ENCODE results near the gene UBE2R2.
"Not testable (repeated sequence)": the region's sequence is repeated elsewhere in the genome, so short reads cannot be mapped to it uniquely, and the experiment has no call there.

The UBE2R2 gene

DNA sequence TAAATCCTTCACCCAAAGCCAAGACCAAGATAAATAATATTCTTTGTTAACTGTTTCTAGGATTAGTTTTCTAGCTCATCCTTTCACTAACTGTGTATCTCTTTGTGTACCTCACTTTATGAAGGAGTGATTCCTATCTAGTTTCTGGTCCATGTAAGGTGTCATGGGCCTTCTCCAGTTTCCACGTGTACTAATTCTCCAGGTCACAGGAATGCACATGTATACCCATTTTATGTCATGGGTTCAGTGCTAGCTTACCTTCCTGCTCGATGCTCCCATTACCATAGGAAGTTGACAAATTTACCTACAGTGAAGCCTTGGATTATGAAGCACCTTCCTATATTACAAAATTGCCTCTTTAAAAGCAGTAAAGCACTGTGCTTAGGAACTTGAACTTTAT lies 27.5 kb upstream of the UBE2R2 start:
- not testable (repeated sequence) for H3K4me1 Mint-ChIP-seq (ENCODE audit: low read depth in 2 of 2); H3K36me3 Mint-ChIP-seq (ENCODE audit: insufficient read depth); DNase-seq; H3K27ac Mint-ChIP-seq; H3K4me3 Mint-ChIP-seq; ATAC-seq (replicated peaks); H3K9me3 Mint-ChIP-seq
- H3K27me3 Mint-ChIP-seq, result peaks cover 27 to 42% of the 10 kb centered on the region in 2 donors

DNA sequence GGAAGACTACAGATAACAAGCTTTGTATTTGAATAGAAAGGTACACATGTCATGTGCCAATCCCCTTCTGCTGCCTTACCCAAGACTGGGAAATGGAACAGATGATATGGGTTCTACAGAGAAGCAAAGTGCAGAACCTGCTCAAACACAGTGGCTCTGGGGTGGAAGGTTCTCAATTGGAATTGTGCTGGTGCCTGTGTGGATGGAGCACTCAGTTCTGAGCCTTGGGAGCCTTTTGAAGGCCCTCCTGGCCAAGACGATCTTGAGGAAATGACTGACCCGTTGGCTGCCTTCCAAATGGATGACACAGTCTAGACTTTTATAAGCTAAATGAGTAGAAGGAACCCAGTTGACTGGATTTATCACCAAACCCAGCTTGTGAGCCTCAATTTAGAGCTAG lies 25.8 kb upstream of the UBE2R2 start:
- Mint-ChIP-seq H3K27ac (no peak overlapping the region), H3K36me3 (ENCODE audit: insufficient read depth) (no peaks in the 10 kb centered on the region), H3K9me3 (no peaks in the 10 kb centered on the region), H3K27me3 (peaks cover 32 to 45% of the 10 kb centered on the region in 2 donors), H3K4me3 (no peak overlapping the region), H3K4me1 (ENCODE audit: low read depth in 2 of 2) (no peaks in the 10 kb centered on the region)
- no peak for ATAC-seq (replicated peaks)
- DNase-seq, result no peak

DNA sequence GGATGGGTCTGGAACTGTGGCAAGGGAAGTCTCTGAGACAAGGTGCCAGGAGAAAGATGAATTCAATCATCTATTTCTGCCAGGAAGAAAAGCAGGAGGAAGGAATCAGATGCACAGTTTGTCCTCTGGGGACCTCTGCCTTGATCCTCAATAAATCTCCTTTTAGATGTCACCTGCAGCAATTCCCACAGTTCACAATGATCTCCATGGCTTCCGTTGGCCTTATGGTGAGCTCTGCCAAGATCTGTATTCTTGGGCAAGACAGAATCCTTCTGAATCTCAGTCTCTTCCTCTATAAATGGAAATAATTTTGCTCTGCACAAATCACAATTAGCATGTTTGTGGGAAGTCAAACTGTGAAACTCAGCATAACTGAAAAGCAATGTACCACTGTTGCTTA lies 23.5 kb upstream of the UBE2R2 start:
- not testable (repeated sequence) for DNase-seq; H3K36me3 Mint-ChIP-seq (ENCODE audit: insufficient read depth); ATAC-seq (replicated peaks); H3K4me1 Mint-ChIP-seq (ENCODE audit: low read depth in 2 of 2); H3K4me3 Mint-ChIP-seq; H3K27ac Mint-ChIP-seq; H3K9me3 Mint-ChIP-seq
- peaks cover 48 to 56% of the 10 kb centered on the region in 2 donors for H3K27me3 Mint-ChIP-seq

DNA sequence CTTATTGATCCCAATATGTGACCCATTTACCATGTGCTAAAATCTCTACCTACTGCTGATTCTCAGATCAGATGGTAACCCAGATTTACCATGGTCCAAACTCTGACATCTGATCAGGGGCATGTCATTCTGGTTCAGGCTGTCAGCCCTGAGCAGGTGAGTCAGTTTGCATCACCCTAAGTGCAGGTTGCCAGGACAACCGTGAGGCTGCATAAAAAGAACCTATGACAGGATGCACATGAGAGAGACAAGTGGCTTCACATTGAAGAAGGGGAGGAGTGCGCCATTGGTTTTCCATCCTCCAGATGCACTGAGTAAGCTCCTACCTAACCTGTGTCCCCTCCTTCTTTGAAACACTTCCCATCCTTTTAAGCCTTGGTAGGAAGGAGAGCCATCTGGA lies 22.4 kb upstream of the UBE2R2 start:
- Mint-ChIP-seq H3K4me3 (no peak overlapping the region), H3K9me3 (no peaks in the 10 kb centered on the region), H3K27ac (peak overlapping the region; percentile 5 to 37), H3K27me3 (peaks cover 58 to 60% of the 10 kb centered on the region in 2 donors), H3K36me3 (ENCODE audit: insufficient read depth) (no peaks in the 10 kb centered on the region), H3K4me1 (ENCODE audit: low read depth in 2 of 2) (no peaks in the 10 kb centered on the region)
- ATAC-seq (replicated peaks) (no peak), DNase-seq (no peak)

DNA sequence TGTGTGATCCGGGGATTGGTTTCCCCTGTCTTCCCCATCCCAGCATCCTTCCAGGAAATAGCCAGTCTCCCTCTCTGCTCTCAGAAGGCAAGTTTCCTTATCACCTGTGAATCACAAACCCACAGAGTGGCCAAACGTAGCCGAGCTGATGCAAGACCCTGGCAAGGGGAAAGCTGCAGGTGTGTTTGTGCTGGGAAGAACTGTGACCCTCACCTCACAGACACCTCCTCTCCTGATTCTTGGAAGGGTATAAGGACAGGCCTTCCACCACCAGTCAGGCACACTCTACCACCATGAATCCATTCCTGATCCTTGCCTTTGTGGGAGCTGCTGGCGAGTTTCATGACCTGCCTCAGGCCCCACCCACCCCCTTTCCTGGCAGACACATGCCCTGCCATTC lies 21.7 kb upstream of the UBE2R2 start, which contains the start of gene PRSS3:
Gene PRSS3, plus strand, starts transcription at position 281 of the 400 bp plus-strand sequence. Its CDS starts 13 bp downstream, at position 294.
- Mint-ChIP-seq H3K4me1 (ENCODE audit: low read depth in 2 of 2) (no peaks in the 10 kb centered on the region), H3K4me3 (no peak within 1 kb of the TSS), H3K9me3 (no peaks in the 10 kb centered on the region), H3K27ac (peak within 1 kb of the TSS; percentile 5 to 37), H3K36me3 (ENCODE audit: insufficient read depth) (no peaks in the 10 kb centered on the region), H3K27me3 (peaks cover 62 to 66% of the 10 kb centered on the region in 2 donors)
- DNase-seq, result no peak
- ATAC-seq (replicated peaks), result no peak

DNA sequence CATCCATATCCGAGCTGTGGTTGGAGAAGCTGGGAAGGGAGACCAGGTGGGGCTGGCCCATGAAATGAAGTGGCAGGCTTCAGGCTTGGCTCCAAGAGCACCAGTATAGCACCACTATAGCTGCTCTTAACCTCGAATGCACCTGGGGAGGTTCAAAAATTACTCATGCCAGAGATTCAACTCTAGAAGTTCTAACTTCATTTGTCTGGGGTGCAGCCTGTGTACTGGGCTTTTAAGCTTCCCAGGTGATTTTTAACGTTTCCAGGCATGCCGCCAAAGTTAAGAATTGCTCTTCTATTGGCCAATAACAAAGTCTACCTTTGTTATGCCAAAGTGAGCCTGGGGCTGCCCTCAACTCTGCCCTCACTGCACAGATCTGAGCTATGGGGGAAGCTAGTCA lies 21.1 kb upstream of the UBE2R2 start:
- Mint-ChIP-seq H3K9me3 (no peaks in the 10 kb centered on the region), H3K36me3 (ENCODE audit: insufficient read depth) (no peaks in the 10 kb centered on the region), H3K4me3 (no peak overlapping the region), H3K27me3 (peaks cover 59 to 71% of the 10 kb centered on the region in 2 donors), H3K27ac (no peak overlapping the region), H3K4me1 (ENCODE audit: low read depth in 2 of 2) (no peaks in the 10 kb centered on the region)
- DNase-seq (no peak), ATAC-seq (replicated peaks) (no peak)

DNA sequence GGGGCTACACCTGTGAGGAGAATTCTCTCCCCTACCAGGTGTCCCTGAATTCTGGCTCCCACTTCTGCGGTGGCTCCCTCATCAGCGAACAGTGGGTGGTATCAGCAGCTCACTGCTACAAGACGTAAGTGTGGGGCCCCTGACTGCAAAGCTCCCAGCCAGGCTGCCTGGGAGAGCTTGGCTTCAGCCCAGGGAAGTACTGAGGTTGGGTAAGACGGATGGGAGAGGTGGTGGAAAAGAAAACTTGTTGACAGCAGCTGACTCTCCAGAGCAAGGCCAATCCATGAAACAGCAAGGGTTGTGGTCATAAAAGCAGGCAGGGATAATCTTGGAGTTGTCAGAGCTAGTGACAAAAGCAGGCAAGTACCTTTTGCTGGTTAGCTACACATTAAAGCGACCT lies 20.3 kb upstream of the UBE2R2 start:
- H3K4me1 Mint-ChIP-seq (ENCODE audit: low read depth in 2 of 2); ATAC-seq (replicated peaks); H3K4me3 Mint-ChIP-seq; H3K9me3 Mint-ChIP-seq; H3K27ac Mint-ChIP-seq; DNase-seq; H3K36me3 Mint-ChIP-seq (ENCODE audit: insufficient read depth): not testable (repeated sequence)
- H3K27me3 Mint-ChIP-seq, result peaks cover 55 to 73% of the 10 kb centered on the region in 2 donors

DNA sequence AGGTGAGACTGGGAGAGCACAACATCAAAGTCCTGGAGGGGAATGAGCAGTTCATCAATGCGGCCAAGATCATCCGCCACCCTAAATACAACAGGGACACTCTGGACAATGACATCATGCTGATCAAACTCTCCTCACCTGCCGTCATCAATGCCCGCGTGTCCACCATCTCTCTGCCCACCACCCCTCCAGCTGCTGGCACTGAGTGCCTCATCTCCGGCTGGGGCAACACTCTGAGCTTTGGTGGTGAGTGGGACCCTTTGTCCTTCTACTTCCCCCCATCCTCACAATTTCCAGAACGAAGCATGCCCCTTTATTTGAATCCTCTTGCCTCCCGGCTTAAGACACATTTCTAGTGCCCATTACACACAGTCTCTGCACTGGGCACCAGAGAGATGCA lies 19.1 kb upstream of the UBE2R2 start:
- no peak overlapping the region for H3K27ac Mint-ChIP-seq
- H3K4me3 Mint-ChIP-seq, result no peak overlapping the region
- H3K9me3 Mint-ChIP-seq, result no peaks in the 10 kb centered on the region
- no peaks in the 10 kb centered on the region for H3K4me1 Mint-ChIP-seq (ENCODE audit: low read depth in 2 of 2)
- DNase-seq (no peak), ATAC-seq (replicated peaks) (no peak)
- peaks cover 52 to 76% of the 10 kb centered on the region in 2 donors for H3K27me3 Mint-ChIP-seq
- no peaks in the 10 kb centered on the region for H3K36me3 Mint-ChIP-seq (ENCODE audit: insufficient read depth)

DNA sequence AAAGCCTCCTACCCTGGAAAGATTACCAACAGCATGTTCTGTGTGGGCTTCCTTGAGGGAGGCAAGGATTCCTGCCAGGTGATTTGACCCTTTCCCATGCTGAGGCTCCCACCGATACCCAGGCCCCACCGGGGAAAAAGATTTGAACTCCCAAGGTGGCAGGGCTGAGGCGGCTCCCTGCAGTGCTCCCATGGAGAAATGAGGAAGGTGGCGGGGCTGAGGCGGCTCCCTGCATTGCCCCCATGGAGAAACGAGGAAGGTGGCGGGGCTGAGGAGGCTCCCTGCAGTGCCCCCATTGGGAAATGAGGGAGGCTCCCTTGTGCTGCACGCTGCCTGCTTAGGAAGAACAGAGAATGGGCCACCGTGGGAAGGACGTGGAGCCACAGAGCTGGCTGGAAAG lies 18.4 kb upstream of the UBE2R2 start:
- Mint-ChIP-seq H3K4me1 (ENCODE audit: low read depth in 2 of 2) (no peaks in the 10 kb centered on the region), H3K4me3 (no peak overlapping the region), H3K27ac (no peak overlapping the region), H3K27me3 (peaks cover 52 to 83% of the 10 kb centered on the region in 2 donors), H3K36me3 (ENCODE audit: insufficient read depth) (no peaks in the 10 kb centered on the region), H3K9me3 (no peaks in the 10 kb centered on the region)
- DNase-seq (no peak), ATAC-seq (replicated peaks) (no peak)

DNA sequence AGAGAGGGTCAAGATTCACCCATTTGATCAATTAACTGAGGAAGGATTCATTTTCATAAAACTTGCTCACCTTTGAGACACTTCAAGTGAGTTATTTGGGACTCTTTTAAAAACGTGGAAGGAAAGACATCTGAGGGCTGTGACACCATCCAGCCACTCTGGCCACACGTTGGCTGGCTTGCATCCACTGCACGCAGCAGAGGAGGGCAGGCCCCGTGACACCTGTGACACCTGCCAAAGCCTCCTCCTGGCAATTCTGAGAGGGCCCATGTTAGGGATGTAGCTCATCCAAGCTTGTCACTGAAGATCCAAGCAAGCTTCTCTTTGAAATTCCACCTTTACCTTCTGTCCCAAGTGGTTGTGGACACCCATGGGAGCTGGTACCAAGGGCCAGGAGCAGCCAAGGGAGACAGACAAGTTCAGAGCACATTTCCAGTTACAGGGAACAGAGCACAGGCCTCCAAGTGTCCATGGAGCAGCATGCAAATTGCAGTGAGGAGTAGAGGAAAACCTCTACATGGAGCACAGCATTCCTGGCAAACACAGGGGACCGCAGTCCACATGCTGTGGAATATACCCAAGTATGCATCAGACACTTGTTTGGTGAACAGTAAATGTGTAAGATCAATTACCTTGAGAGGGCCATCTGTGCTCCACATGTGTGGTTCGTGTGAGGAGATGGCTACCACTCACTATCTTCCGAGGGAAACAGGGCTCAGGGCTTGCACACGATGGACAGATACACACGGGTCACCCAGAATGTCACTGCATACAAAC lies 16.8 kb upstream of the UBE2R2 start:
- Mint-ChIP-seq H3K4me3 (no peak overlapping the region), H3K36me3 (ENCODE audit: insufficient read depth) (no peaks in the 10 kb centered on the region), H3K4me1 (ENCODE audit: low read depth in 2 of 2) (no peaks in the 10 kb centered on the region), H3K27ac (no peak overlapping the region), H3K27me3 (peaks cover 50 to 70% of the 10 kb centered on the region in 2 donors), H3K9me3 (no peaks in the 10 kb centered on the region)
- ATAC-seq (replicated peaks) (no peak), DNase-seq (no peak)

DNA sequence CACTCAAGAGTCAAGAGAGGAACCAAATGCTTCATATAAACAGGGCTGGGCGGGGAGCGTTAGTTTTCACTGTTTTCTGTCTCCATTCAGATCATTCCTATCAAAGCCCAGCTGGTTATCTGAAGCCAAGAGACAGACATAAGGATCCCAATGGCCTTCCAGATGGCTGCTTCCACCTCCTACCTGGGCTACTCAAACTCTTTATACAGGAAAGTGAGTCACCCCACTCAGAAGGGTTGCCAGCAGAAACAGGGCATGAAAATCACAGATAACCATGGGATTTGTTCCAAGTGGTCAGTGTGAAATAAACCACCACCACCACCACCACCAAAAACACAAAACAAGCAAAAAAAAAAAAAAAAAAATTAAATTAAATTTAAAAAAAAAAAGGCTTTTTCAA lies 16.1 kb upstream of the UBE2R2 start:
- H3K4me3 Mint-ChIP-seq, result no peak overlapping the region
- H3K9me3 Mint-ChIP-seq, result no peaks in the 10 kb centered on the region
- H3K27me3 Mint-ChIP-seq, result peaks cover 42 to 62% of the 10 kb centered on the region in 2 donors
- no peak overlapping the region for H3K27ac Mint-ChIP-seq
- ATAC-seq (replicated peaks) (no peak), DNase-seq (no peak)
- no peaks in the 10 kb centered on the region for H3K36me3 Mint-ChIP-seq (ENCODE audit: insufficient read depth)
- H3K4me1 Mint-ChIP-seq (ENCODE audit: low read depth in 2 of 2), result no peaks in the 10 kb centered on the region

DNA sequence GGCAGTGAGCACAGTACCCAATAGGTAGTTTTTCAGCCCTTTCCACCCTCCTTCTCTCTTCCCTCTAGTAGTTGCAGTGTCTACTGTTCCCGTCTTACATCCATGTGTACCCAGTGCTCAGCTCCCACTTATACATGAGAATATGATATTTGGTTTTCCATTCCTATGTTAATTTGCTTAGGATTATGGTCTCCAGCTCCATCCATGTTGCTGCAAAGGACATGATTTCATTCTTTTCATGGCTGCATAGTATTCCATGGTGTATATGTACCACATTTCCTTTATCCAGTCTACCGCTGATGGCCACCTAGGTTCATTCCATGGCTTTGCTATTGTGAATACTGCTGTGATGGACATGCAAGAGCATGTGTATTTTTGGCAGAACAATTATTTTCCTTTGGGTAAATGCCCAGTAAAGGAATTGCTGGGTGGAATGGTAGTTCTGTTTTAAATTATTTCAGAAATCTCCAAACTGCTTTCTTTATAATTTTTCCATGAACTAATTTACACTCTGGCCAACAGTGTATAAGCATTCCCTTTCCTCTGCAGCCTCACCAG lies 14.9 kb upstream of the UBE2R2 start:
- H3K9me3 Mint-ChIP-seq; H3K4me3 Mint-ChIP-seq; ATAC-seq (replicated peaks); H3K27ac Mint-ChIP-seq; H3K4me1 Mint-ChIP-seq (ENCODE audit: low read depth in 2 of 2); DNase-seq; H3K36me3 Mint-ChIP-seq (ENCODE audit: insufficient read depth): not testable (repeated sequence)
- peaks cover 39 to 51% of the 10 kb centered on the region in 2 donors for H3K27me3 Mint-ChIP-seq

DNA sequence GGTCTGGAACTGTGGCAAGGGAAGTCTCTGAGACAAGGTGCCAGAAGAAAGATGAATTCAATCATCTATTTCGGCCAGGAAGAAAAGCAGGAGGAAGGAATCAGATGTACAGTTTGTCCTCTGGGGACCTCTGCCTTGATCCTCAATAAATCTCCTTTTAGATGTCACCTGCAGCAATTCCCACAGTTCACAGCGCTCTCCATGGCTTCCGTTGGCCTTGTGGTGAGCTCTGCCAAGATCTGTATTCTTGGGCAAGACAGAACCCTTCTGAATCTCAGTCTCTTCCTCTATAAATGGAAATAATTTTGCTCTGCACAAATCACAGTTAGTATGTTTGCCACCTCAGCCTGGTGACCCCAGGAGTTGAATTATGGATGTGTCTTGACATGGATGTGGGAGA lies 12.8 kb upstream of the UBE2R2 start:
- not testable (repeated sequence) for H3K36me3 Mint-ChIP-seq (ENCODE audit: insufficient read depth); DNase-seq; H3K9me3 Mint-ChIP-seq

DNA sequence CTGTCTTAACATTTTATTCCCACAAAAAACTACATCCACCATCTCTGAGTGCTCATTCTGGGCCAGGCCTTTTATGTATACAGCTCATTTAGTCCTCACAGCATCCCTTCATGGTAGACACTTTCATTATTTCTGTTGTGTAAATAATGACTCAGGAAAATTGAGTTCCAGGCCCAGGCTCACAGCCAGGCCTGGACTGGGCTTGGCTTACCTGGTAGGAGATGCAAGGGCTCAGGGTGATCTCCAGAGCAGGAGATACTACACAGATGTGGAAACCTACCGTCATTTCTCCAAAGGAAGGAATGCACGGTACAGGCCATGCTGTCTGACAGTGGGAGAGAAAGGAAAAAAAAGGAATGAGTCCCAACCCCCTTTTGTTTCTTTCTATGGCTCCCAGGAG lies 9.8 kb upstream of the UBE2R2 start:
- ATAC-seq (replicated peaks); DNase-seq: not testable (repeated sequence)
- H3K27me3 Mint-ChIP-seq, result peaks cover 15 to 22% of the 10 kb centered on the region in 2 donors

More for the DNA sequence above, 12.8 kb upstream of the UBE2R2 start:
- not testable (repeated sequence) for ATAC-seq (replicated peaks); H3K27ac Mint-ChIP-seq; H3K4me1 Mint-ChIP-seq (ENCODE audit: low read depth in 2 of 2); H3K4me3 Mint-ChIP-seq
- H3K27me3 Mint-ChIP-seq, result peaks cover 21 to 35% of the 10 kb centered on the region in 2 donors

More for the DNA sequence above, 9.8 kb upstream of the UBE2R2 start:
- not testable (repeated sequence) for H3K4me1 Mint-ChIP-seq (ENCODE audit: low read depth in 2 of 2); H3K27ac Mint-ChIP-seq; H3K9me3 Mint-ChIP-seq; H3K4me3 Mint-ChIP-seq; H3K36me3 Mint-ChIP-seq (ENCODE audit: insufficient read depth)

Data from effector memory CD8-positive, alpha-beta T cell (primary cell).